GM19238 (cell line): ENCODE measurements around the gene PLEKHA7.

Source experiments
- DNase-seq: peaks from one replicate; pipeline ENCODE4 v3.0.0; 2011; ENCODE audit warnings: low spot score; ENCODE audit not compliant: insufficient read length

The PLEKHA7 gene

GRCh38 chr11:16815047-16815767, 199.0 kb downstream of the PLEKHA7 start:
- DNase-seq, result no peak

- no peak for DNase-seq
Observed at GRCh38 chr11:16814410-16815046, 199.7 kb downstream of the PLEKHA7 start.

GRCh38 chr11:16813126-16813525, 201.1 kb downstream of the PLEKHA7 start:
- DNase-seq, result no peak

GRCh38 chr11:16812274-16812673, 201.9 kb downstream of the PLEKHA7 start:
- DNase-seq, result no peak

- DNase-seq, result no peak
Observed at GRCh38 chr11:16811136-16812020, 202.8 kb downstream of the PLEKHA7 start.

GRCh38 chr11:16809886-16810668, 204.1 kb downstream of the PLEKHA7 start:
- DNase-seq, result no peak

- no peak for DNase-seq
Observed at GRCh38 chr11:16807306-16807705, 206.9 kb downstream of the PLEKHA7 start.

GRCh38 chr11:16806791-16807190, 207.4 kb downstream of the PLEKHA7 start:
- DNase-seq, result no peak

- no peak for DNase-seq
Observed at GRCh38 chr11:16805938-16806337, 208.3 kb downstream of the PLEKHA7 start.

GRCh38 chr11:16804104-16804947, 209.9 kb downstream of the PLEKHA7 start:
- no peak for DNase-seq

- no peak for DNase-seq
Observed at GRCh38 chr11:16801288-16801980, 212.8 kb downstream of the PLEKHA7 start.

GRCh38 chr11:16800382-16800781, 213.8 kb downstream of the PLEKHA7 start:
- no peak for DNase-seq

- no peak for DNase-seq
Observed at GRCh38 chr11:16799890-16800289, 214.3 kb downstream of the PLEKHA7 start.

GRCh38 chr11:16799221-16799620, 215.0 kb downstream of the PLEKHA7 start:
- no peak for DNase-seq

- no peak for DNase-seq
Observed at GRCh38 chr11:16797776-16798175, 216.4 kb downstream of the PLEKHA7 start.

GRCh38 chr11:16796311-16796710, 217.9 kb downstream of the PLEKHA7 start:
- DNase-seq, result no peak

- DNase-seq, result no peak
Observed at GRCh38 chr11:16795146-16795545, 219.1 kb downstream of the PLEKHA7 start.

GRCh38 chr11:16794047-16794818, 220.0 kb downstream of the PLEKHA7 start:
- DNase-seq, result no peak

- DNase-seq, result no peak
Observed at GRCh38 chr11:16793511-16793910, 220.7 kb downstream of the PLEKHA7 start.
